Subcutaneous abdominal adipose tissue (tissue), 5 donors: ENCODE results near the gene GNL1.
"Not testable (repeated sequence)": the region's sequence is repeated elsewhere in the genome, so short reads cannot be mapped to it uniquely, and the experiment has no call there.

Source experiments
- H3K27ac ChIP-seq: one replicate; pipeline ENCODE4 v1.7.0; 2013; ENCODE audit warnings: low read depth, mild to moderate bottlenecking, inconsistent platforms, low read length, moderate library complexity
- H3K27me3 ChIP-seq, 5 donors: one replicate each; pipeline ENCODE4 v1.7.0; 2013; ENCODE audit warnings: low read length in 5 of 5, inconsistent platforms in 1 of 5; ENCODE audit not compliant: control insufficient read depth in 5 of 5, insufficient read depth in 4 of 5
- H3K36me3 ChIP-seq, 5 donors: one replicate each; pipeline ENCODE4 v1.7.0; 2013; ENCODE audit warnings: low read length in 5 of 5; ENCODE audit not compliant: control insufficient read depth in 5 of 5, insufficient read depth in 5 of 5
- H3K4me1 ChIP-seq, 5 donors: one replicate each; pipeline ENCODE4 v1.7.0; 2013; ENCODE audit warnings: low read length in 5 of 5, mild to moderate bottlenecking in 3 of 5, moderate library complexity in 1 of 5; ENCODE audit not compliant: control insufficient read depth in 5 of 5, insufficient read depth in 5 of 5
- H3K4me3 ChIP-seq, 5 donors: one replicate each; pipeline ENCODE4 v1.7.0; 2013; ENCODE audit warnings: low read length in 5 of 5, low read depth in 1 of 5
- H3K9ac ChIP-seq, 5 donors: one replicate each; pipeline ENCODE4 v1.7.0; 2013; ENCODE audit warnings: low read length in 5 of 5, mild to moderate bottlenecking in 4 of 5, moderate library complexity in 3 of 5
- H3K9me3 ChIP-seq, 5 donors: one replicate each; pipeline ENCODE4 v1.7.0; 2013; ENCODE audit warnings: low read length in 5 of 5; ENCODE audit not compliant: control insufficient read depth in 5 of 5
- donor health status: healthy.
- donor health status: healthy.
- donor health status: healthy.
- donor health status: healthy.
- donor health status: healthy.

The GNL1 gene

GRCh38 chr6:30537931-30538330 lies 18.4 kb downstream of the GNL1 start:
- Histone ChIP-seq H3K4me1 (peaks cover 2 to 16% (median 9%) of the 10 kb centered on the region in 5 donors), H3K9ac (no peak overlapping the region), H3K9me3 (no peaks in the 10 kb centered on the region), H3K4me3 (no peak overlapping the region), H3K36me3 (no peaks in the 10 kb centered on the region), H3K27me3 (no peaks in the 10 kb centered on the region), H3K27ac (no peak overlapping the region)

- H3K27ac ChIP-seq: peak overlapping the region; percentile 16
- no peaks in the 10 kb centered on the region for H3K36me3 ChIP-seq
- H3K9me3 ChIP-seq: no peaks in the 10 kb centered on the region
- no peaks in the 10 kb centered on the region for H3K27me3 ChIP-seq
- H3K9ac ChIP-seq: no peak overlapping the region
- H3K4me3 ChIP-seq: peak overlapping the region in 1 of 5 donors; percentile 40
- peaks cover 0 to 15% (median 12%) of the 10 kb centered on the region in 5 donors for H3K4me1 ChIP-seq
These were observed 22.6 kb downstream of the GNL1 start for GRCh38 chr6:30533460-30534294.

GRCh38 chr6:30530014-30530413 lies 26.3 kb downstream of the GNL1 start:
- Histone ChIP-seq H3K27ac (peak overlapping the region; percentile 11), H3K9ac (no peak overlapping the region), H3K27me3 (no peaks in the 10 kb centered on the region)

DNA sequence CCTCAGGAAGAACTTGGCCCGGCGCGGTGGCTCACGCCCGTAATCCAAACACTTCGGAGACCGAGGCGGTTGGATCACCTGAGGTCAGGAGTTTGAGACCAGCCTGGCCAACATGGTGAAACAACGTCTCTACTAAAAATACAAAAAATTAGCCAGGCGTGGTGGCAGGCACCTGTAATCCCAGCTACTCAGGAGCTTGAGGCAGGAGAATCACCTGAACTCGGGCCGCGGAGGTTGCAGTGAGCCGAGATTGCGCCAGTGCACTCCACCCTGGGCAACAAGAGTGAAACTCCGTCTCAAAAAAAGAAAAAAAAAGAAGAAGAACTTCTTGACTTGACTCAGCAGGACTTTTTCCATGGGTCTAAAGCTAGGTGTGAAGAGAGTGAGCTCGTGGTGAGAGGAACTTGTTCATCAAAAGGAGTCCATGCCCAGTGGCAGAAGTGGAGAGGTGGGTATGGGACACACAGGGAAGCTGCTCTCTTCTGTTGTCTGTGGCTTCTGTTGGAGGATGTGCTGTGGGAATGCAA lies 26.9 kb downstream of the GNL1 start:
- not testable (repeated sequence) for H3K27me3 ChIP-seq, H3K9me3 ChIP-seq, H3K4me3 ChIP-seq, H3K36me3 ChIP-seq, H3K9ac ChIP-seq
- H3K27ac ChIP-seq: peak overlapping the region; percentile 11
- H3K4me1 ChIP-seq: peaks cover 0 to 15% (median 14%) of the 10 kb centered on the region in 5 donors

More at GRCh38 chr6:30530014-30530413, 26.3 kb downstream of the GNL1 start:
- no peak overlapping the region for H3K4me3 ChIP-seq
- H3K9me3 ChIP-seq: no peaks in the 10 kb centered on the region
- H3K36me3 ChIP-seq: no peaks in the 10 kb centered on the region
- H3K4me1 ChIP-seq: peaks cover 0 to 15% (median 14%) of the 10 kb centered on the region in 5 donors

DNA sequence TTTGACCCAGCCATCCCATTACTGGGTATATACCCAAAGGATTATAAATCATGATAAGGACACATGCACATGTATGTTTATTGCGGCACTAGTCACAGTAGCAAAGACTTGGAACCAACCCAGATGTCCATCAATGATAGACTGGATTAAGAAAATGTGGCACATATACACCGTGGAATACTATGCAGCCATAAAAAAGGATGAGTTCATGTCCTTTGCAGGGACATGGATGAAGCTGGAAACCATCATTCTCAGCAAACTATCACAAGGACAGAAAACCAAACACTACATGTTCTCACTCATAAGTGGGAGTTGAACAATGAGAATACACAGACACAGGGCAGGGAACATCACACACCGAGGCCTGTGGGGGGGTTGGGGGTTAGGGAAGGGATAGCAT lies 29.8 kb downstream of the GNL1 start:
- H3K4me1 ChIP-seq: peaks cover 0 to 12% (median 10%) of the 10 kb centered on the region in 5 donors
- not testable (repeated sequence) for H3K9ac ChIP-seq, H3K4me3 ChIP-seq, H3K9me3 ChIP-seq, H3K27ac ChIP-seq, H3K27me3 ChIP-seq, H3K36me3 ChIP-seq

- H3K27me3 ChIP-seq, H3K9me3 ChIP-seq, H3K36me3 ChIP-seq, H3K4me3 ChIP-seq, H3K9ac ChIP-seq, H3K27ac ChIP-seq, H3K4me1 ChIP-seq: not testable (repeated sequence)
These were observed 34.3 kb downstream of the GNL1 start for GRCh38 chr6:30521952-30522351.

- not testable (repeated sequence) for H3K27ac ChIP-seq, H3K4me1 ChIP-seq
These were observed 35.2 kb downstream of the GNL1 start for GRCh38 chr6:30521082-30521481.

DNA sequence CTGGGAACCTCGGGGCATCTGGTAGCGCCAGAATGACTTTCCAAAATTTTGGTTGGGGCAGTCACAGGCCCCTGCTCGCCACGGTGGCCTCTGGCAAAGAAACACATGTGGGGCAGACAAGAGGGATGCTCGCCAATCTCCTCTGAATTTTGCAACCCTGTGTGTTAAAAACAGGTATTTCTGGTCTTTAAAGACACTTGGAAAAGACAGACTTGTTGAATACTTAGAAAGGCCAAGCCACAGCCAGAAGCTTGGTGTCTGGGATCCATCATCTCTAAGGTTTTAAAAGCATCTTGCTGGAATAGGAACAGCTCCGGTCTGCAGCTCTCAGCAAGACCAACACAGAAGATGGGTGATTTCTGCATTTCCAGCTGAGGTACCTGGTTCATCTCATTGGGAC lies 35.8 kb downstream of the GNL1 start:
- H3K27me3 ChIP-seq: no peaks in the 10 kb centered on the region
- no peaks in the 10 kb centered on the region for H3K36me3 ChIP-seq
- H3K27ac ChIP-seq: no peak overlapping the region
- no peaks in the 10 kb centered on the region for H3K9me3 ChIP-seq
- peaks cover 0 to 8% (median 2%) of the 10 kb centered on the region in 5 donors for H3K4me1 ChIP-seq
- no peak overlapping the region for H3K4me3 ChIP-seq
- no peak overlapping the region for H3K9ac ChIP-seq

More at GRCh38 chr6:30521082-30521481, 35.2 kb downstream of the GNL1 start:
- H3K4me3 ChIP-seq, H3K9ac ChIP-seq, H3K9me3 ChIP-seq, H3K27me3 ChIP-seq, H3K36me3 ChIP-seq: not testable (repeated sequence)

DNA sequence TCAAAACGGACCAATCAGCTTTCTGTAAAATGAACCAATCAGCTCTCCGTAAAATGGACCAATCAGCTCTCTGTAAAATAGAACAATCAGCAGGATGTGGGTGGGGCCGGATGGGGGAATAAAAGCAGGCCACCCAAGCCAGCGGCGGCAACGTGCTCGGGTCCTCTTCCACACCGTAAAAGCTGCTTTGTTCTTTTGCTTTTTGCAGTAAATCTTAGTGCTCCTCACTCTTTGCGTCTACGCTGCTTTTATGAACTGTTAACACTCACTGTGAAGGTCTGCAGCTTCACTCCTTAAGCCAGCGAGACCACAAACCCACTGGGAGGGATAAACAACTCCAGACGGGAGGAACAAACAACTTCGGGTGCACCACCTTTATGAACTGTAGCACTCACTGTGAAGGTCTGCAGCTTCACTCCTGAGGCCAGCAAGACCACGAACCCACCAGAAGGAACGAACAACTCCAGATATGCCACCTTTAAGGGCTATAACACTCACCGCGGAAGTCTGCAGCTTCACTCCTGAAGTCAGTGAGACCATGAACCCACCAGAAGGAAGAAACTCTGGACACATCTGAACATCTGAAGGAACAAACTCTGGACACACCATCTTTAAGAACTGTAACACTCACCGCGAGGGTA lies 37.7 kb downstream of the GNL1 start:
- not testable (repeated sequence) for H3K9ac ChIP-seq, H3K27me3 ChIP-seq, H3K27ac ChIP-seq, H3K36me3 ChIP-seq, H3K9me3 ChIP-seq, H3K4me3 ChIP-seq
- peaks cover 0 to 14% (median 5%) of the 10 kb centered on the region in 5 donors for H3K4me1 ChIP-seq

DNA sequence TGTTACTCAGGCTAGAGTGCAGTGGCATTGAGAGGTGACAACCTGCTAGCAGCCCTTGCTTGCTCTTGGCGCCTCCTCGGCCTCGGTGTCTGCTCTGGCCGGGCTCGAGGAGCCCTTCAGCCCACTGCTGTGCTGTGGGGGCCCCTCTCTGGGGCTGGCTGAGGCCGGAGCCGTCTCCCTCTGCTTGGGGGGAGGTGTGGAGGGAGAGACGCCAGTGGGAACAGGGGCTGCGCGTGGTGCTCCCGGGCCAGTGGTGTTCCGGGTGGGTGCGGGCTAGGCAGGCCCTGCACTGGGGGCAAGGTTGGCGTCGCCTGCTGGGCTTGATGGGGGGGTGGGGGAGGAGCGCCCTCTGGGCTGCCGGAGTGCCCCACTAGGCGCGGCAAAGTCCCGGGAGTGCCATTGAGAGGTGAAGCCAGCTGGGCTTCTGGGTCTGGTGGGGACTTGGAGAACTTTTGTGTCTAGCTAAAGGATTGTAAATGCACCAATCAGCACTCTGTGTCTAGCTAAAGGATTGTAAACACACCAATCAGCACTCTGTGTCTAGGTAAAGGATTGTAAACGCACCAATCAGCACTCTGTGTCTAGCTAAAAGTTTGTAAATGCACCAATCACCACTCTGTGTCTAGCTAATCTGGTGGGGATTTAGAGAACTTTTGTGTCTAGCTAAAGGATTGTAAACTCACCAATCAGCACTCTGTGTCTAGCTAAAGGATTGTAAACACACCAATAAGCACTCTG lies 38.4 kb downstream of the GNL1 start:
- not testable (repeated sequence) for H3K36me3 ChIP-seq, H3K27ac ChIP-seq, H3K4me3 ChIP-seq, H3K9ac ChIP-seq, H3K27me3 ChIP-seq, H3K9me3 ChIP-seq
- peaks cover 0 to 14% (median 5%) of the 10 kb centered on the region in 5 donors for H3K4me1 ChIP-seq
